ENCODE data around the gene ZC3H12D. TPM values are rescaled to one million over a fixed set of nuclear protein-coding genes. Genes with fewer than 3 reads are reported as not detected.

The ZC3H12D gene
- polyA plus RNA-seq, 3 donors, result 0.96 to 4.7 (median 1.2) TPM

- H3K27ac Mint-ChIP-seq, result peak overlapping the region in 1 of 7 donors; percentile 28
- no peak overlapping the region for H3K4me2 ChIP-seq (replicated peaks; ENCODE audit: extremely low read depth, low read length, poor library complexity, severe bottlenecking)
- H3K4me3 Mint-ChIP-seq, result no peak overlapping the region
- H3K27ac ChIP-seq (ENCODE audit: low read depth in 1 of 2, low read length in 2 of 2), result no peak overlapping the region
- WGBS (ENCODE audit: insufficient coverage), result 78% methylated on average over 3 of the region's 4 CpGs
- no peak overlapping the region for H3K9ac ChIP-seq (ENCODE audit: insufficient read depth, low read length, poor library complexity, severe bottlenecking)
- no peak for DNase-seq
- TF ChIP-seq, protein P1, sequence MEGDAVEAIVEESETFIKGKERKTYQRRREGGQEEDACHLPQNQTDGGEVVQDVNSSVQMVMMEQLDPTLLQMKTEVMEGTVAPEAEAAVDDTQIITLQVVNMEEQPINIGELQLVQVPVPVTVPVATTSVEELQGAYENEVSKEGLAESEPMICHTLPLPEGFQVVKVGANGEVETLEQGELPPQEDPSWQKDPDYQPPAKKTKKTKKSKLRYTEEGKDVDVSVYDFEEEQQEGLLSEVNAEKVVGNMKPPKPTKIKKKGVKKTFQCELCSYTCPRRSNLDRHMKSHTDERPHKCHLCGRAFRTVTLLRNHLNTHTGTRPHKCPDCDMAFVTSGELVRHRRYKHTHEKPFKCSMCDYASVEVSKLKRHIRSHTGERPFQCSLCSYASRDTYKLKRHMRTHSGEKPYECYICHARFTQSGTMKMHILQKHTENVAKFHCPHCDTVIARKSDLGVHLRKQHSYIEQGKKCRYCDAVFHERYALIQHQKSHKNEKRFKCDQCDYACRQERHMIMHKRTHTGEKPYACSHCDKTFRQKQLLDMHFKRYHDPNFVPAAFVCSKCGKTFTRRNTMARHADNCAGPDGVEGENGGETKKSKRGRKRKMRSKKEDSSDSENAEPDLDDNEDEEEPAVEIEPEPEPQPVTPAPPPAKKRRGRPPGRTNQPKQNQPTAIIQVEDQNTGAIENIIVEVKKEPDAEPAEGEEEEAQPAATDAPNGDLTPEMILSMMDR (IDR thresholded peaks at IDR 0.05), result no peak
- no peak overlapping the region for H2AFZ ChIP-seq (ENCODE audit: insufficient read depth, low read depth, low read length, poor library complexity, severe bottlenecking)
- intact Hi-C loops (cut with micrococcal nuclease), result no loop called here
- H3K4me3 ChIP-seq (replicated peaks in 1 of 3; ENCODE audit: low read depth in 2 of 3, low read length in 3 of 3), result no peak overlapping the region
- H3K4me1 Mint-ChIP-seq, result peaks cover 25% of the 10 kb centered on the region
- peaks cover 11 to 35% of the 10 kb centered on the region in 2 donors for H3K36me3 ChIP-seq (replicated peaks in 1 of 2; ENCODE audit: control insufficient read depth in 1 of 2, insufficient read depth in 2 of 2, low read length in 2 of 2)
- no peaks in the 10 kb centered on the region for H3K27me3 ChIP-seq (ENCODE audit: control insufficient read depth in 2 of 2, insufficient read depth in 2 of 2, low read length in 2 of 2)
- peaks cover 12 to 13% of the 10 kb centered on the region in 2 donors for H3K4me1 ChIP-seq (ENCODE audit: control insufficient read depth in 1 of 2, insufficient read depth in 2 of 2, low read length in 2 of 2)
- peaks cover 0 to 2% (median 0%) of the 10 kb centered on the region in 7 donors for H3K9me3 Mint-ChIP-seq
- H3K79me2 ChIP-seq (ENCODE audit: insufficient read depth, low read length), result peaks cover 3% of the 10 kb centered on the region
- H4K20me1 ChIP-seq (ENCODE audit: insufficient read depth, low read length), result no peaks in the 10 kb centered on the region
- H3K36me3 Mint-ChIP-seq, result peaks cover 41 to 51% of the 10 kb centered on the region in 2 donors
- H3K9me3 ChIP-seq (replicated peaks in 1 of 2; ENCODE audit: control insufficient read depth in 1 of 2, insufficient read depth in 1 of 2, low read length in 2 of 2), result no peaks in the 10 kb centered on the region
- H3K27me3 Mint-ChIP-seq (ENCODE audit: low read depth in 3 of 3), result peaks cover 0 to 2% (median 2%) of the 10 kb centered on the region in 3 donors
These were observed 17.5 kb downstream of the ZC3H12D start for GRCh38 chr6:149467265-149467664.

GRCh38 chr6:149464411-149464810 lies 20.4 kb downstream of the ZC3H12D start:
- Mint-ChIP-seq H3K4me1 (peaks cover 25% of the 10 kb centered on the region), H3K4me3 (no peak overlapping the region), H3K36me3 (peaks cover 40 to 57% of the 10 kb centered on the region in 2 donors), H3K27ac (peak overlapping the region in 4 of 7 donors; percentile 8 to 63 (median 26)), H3K27me3 (ENCODE audit: low read depth in 3 of 3) (peaks cover 0 to 2% (median 0%) of the 10 kb centered on the region in 3 donors), H3K9me3 (peaks cover 0 to 2% (median 0%) of the 10 kb centered on the region in 7 donors)
- H3K9ac ChIP-seq (ENCODE audit: insufficient read depth, low read length, poor library complexity, severe bottlenecking), result no peak overlapping the region
- H3K4me3 ChIP-seq (replicated peaks in 1 of 3; ENCODE audit: low read depth in 2 of 3, low read length in 3 of 3), result no peak overlapping the region
- WGBS (ENCODE audit: insufficient coverage), result 87% methylated on average over 6 of the region's 8 CpGs
- H3K4me2 ChIP-seq (replicated peaks; ENCODE audit: extremely low read depth, low read length, poor library complexity, severe bottlenecking), result no peak overlapping the region
- no peaks in the 10 kb centered on the region for H3K79me2 ChIP-seq (ENCODE audit: insufficient read depth, low read length)
- H3K36me3 ChIP-seq (replicated peaks in 1 of 2; ENCODE audit: control insufficient read depth in 1 of 2, insufficient read depth in 2 of 2, low read length in 2 of 2), result peaks cover 17 to 39% of the 10 kb centered on the region in 2 donors
- DNase-seq, result no peak
- H3K27me3 ChIP-seq (ENCODE audit: control insufficient read depth in 2 of 2, insufficient read depth in 2 of 2, low read length in 2 of 2), result no peaks in the 10 kb centered on the region
- TF ChIP-seq, protein P1 (IDR thresholded peaks at IDR 0.05), result no peak
- intact Hi-C loops (cut with micrococcal nuclease), result no loop called here
- H3K4me1 ChIP-seq (ENCODE audit: control insufficient read depth in 1 of 2, insufficient read depth in 2 of 2, low read length in 2 of 2), result peaks cover 12 to 13% of the 10 kb centered on the region in 2 donors
- no peak overlapping the region for H3K27ac ChIP-seq (ENCODE audit: low read depth in 1 of 2, low read length in 2 of 2)
- H3K9me3 ChIP-seq (replicated peaks in 1 of 2; ENCODE audit: control insufficient read depth in 1 of 2, insufficient read depth in 1 of 2, low read length in 2 of 2), result no peaks in the 10 kb centered on the region
- no peak overlapping the region for H2AFZ ChIP-seq (ENCODE audit: insufficient read depth, low read depth, low read length, poor library complexity, severe bottlenecking)
- H4K20me1 ChIP-seq (ENCODE audit: insufficient read depth, low read length), result no peaks in the 10 kb centered on the region
